Endothelial cell (in vitro differentiated cells): ENCODE data around the gene OSBPL8. TPM values are rescaled to one million over a fixed set of nuclear protein-coding genes. Genes with fewer than 3 reads are reported as not detected.
"Not testable (repeated sequence)": the region's sequence is repeated elsewhere in the genome, so short reads cannot be mapped to it uniquely, and the experiment has no call there.

ENCODE experiments used
- DNase-seq: peaks from one replicate; pipeline ENCODE4 v3.0.0; 2021; ENCODE audit warnings: low spot score
- H3K27ac Mint-ChIP-seq: one replicate; pipeline ENCODE4 v1.8.0; 2021; ENCODE audit warnings: mixed read lengths, inconsistent platforms; ENCODE audit not compliant: unreplicated experiment
- H3K27me3 Mint-ChIP-seq: one replicate; pipeline ENCODE4 v1.8.0; 2021; ENCODE audit warnings: mild to moderate bottlenecking, moderate library complexity, mixed read lengths, inconsistent platforms; ENCODE audit not compliant: unreplicated experiment
- H3K36me3 Mint-ChIP-seq: one replicate; pipeline ENCODE4 v1.8.0; 2021; ENCODE audit warnings: mild to moderate bottlenecking, low read depth, mixed read lengths, inconsistent platforms; ENCODE audit not compliant: unreplicated experiment
- H3K4me1 Mint-ChIP-seq: one replicate; pipeline ENCODE4 v1.8.0; 2021; ENCODE audit warnings: mild to moderate bottlenecking, mixed read lengths, inconsistent platforms; ENCODE audit not compliant: unreplicated experiment
- H3K4me3 Mint-ChIP-seq: one replicate; pipeline ENCODE4 v1.8.0; 2021; ENCODE audit warnings: mild to moderate bottlenecking, mixed read lengths, inconsistent platforms; ENCODE audit not compliant: unreplicated experiment
- H3K9me3 Mint-ChIP-seq: one replicate; pipeline ENCODE4 v1.8.0; 2021; ENCODE audit warnings: mixed read lengths, inconsistent platforms; ENCODE audit not compliant: unreplicated experiment
- CTCF ChIP-seq: fragments of 200-600 bp; sonication (generic); IDR thresholded peaks from one replicate; pipeline ENCODE4 v1.5.0; 2021; ENCODE audit warnings: antibody characterized with exemption; ENCODE audit not compliant: unreplicated experiment
- total RNA-seq: library from RNA; stranded (reverse); fragmentation: NEBNext Ultra II Directional; extraction: Animal tissue kit (Norgen Biotek cat#: 25700); gene quantifications from one replicate; pipeline ENCODE4 v1.2.1, GENCODE V29; 2021; ENCODE audit not compliant: unreplicated experiment

The OSBPL8 gene
- total RNA-seq, 1 donor from 2014 or later: 82.3 TPM

- no peaks in the 10 kb centered on the region for H3K4me1 Mint-ChIP-seq
- no peak overlapping the region for H3K27ac Mint-ChIP-seq
- H3K9me3 Mint-ChIP-seq: no peaks in the 10 kb centered on the region
- H3K27me3 Mint-ChIP-seq: no peaks in the 10 kb centered on the region
- H3K4me3 Mint-ChIP-seq: no peak overlapping the region
- no peak for DNase-seq
- TF ChIP-seq CTCF: no peak
- H3K36me3 Mint-ChIP-seq: peaks cover 30% of the 10 kb centered on the region
Observed at GRCh38 chr12:76368230-76368629, 191.3 kb downstream of the OSBPL8 start.

GRCh38 chr12:76366163-76366562, 193.4 kb downstream of the OSBPL8 start:
- Mint-ChIP-seq H3K4me1 (no peaks in the 10 kb centered on the region), H3K4me3 (no peak overlapping the region), H3K9me3 (no peaks in the 10 kb centered on the region), H3K27me3 (peaks cover 2% of the 10 kb centered on the region), H3K27ac (no peak overlapping the region), H3K36me3 (peaks cover 30% of the 10 kb centered on the region)
- TF ChIP-seq CTCF: no peak
- DNase-seq: no peak

- peaks cover 30% of the 10 kb centered on the region for H3K36me3 Mint-ChIP-seq
- not testable (repeated sequence) for H3K9me3 Mint-ChIP-seq, DNase-seq, H3K27me3 Mint-ChIP-seq, H3K4me1 Mint-ChIP-seq, H3K27ac Mint-ChIP-seq, H3K4me3 Mint-ChIP-seq
Observed at GRCh38 chr12:76364131-76364530, 195.4 kb downstream of the OSBPL8 start.

GRCh38 chr12:76360316-76360715, 199.3 kb downstream of the OSBPL8 start:
- TF ChIP-seq CTCF: no peak
- H3K27me3 Mint-ChIP-seq: peaks cover 3% of the 10 kb centered on the region
- DNase-seq: no peak

GRCh38 chr12:76356071-76356470, 203.5 kb downstream of the OSBPL8 start:
- Mint-ChIP-seq H3K27ac (no peak overlapping the region), H3K36me3 (peaks cover 8% of the 10 kb centered on the region)

More at GRCh38 chr12:76360316-76360715, 199.3 kb downstream of the OSBPL8 start:
- no peak overlapping the region for H3K27ac Mint-ChIP-seq
- no peak overlapping the region for H3K4me3 Mint-ChIP-seq
- peaks cover 23% of the 10 kb centered on the region for H3K36me3 Mint-ChIP-seq
- H3K4me1 Mint-ChIP-seq: no peaks in the 10 kb centered on the region
- H3K9me3 Mint-ChIP-seq: no peaks in the 10 kb centered on the region

More at GRCh38 chr12:76356071-76356470, 203.5 kb downstream of the OSBPL8 start:
- Mint-ChIP-seq H3K9me3 (no peaks in the 10 kb centered on the region), H3K27me3 (peaks cover under 1% of the 10 kb centered on the region), H3K4me1 (no peaks in the 10 kb centered on the region), H3K4me3 (no peak overlapping the region)
- no peak for TF ChIP-seq CTCF
- no peak for DNase-seq
